RWPE1 (cell line): ENCODE measurements around the gene TPBGL.
"Not testable (repeated sequence)": the region's sequence is repeated elsewhere in the genome, so short reads cannot be mapped to it uniquely, and the experiment has no call there.

Experiments used
- CTCF ChIA-PET: fragments of 350-600 bp; sonication (Branson Sonifier 250); formaldehyde crosslinking; extraction: SDS; loops from one replicate; lab custom pipeline; 2021; lab: Yijun Ruan, JAX
- POLR2A ChIA-PET: fragments of 400-600 bp; formaldehyde crosslinking; extraction: SDS; loops from one replicate; lab custom pipeline; 2020; ENCODE audit warnings: antibody characterized with exemption; ENCODE audit not compliant: low non-redundant PET; lab: Yijun Ruan, JAX
- DNase-seq: peaks from one replicate; pipeline ENCODE4 v3.0.0; 2012; ENCODE audit warnings: low spot score
- H3K27ac ChIP-seq: fragments of 450-650 bp; 2 replicates; pipeline ENCODE4 v1.5.1; 2017
- TF ChIP-seq, protein P1 (sequence below): fragments of 450-650 bp; conservative IDR thresholded peaks from 2 replicates; pipeline ENCODE4 v1.5.1; 2017; ENCODE audit warnings: low read depth, mild to moderate bottlenecking

Gene TPBGL

DNA sequence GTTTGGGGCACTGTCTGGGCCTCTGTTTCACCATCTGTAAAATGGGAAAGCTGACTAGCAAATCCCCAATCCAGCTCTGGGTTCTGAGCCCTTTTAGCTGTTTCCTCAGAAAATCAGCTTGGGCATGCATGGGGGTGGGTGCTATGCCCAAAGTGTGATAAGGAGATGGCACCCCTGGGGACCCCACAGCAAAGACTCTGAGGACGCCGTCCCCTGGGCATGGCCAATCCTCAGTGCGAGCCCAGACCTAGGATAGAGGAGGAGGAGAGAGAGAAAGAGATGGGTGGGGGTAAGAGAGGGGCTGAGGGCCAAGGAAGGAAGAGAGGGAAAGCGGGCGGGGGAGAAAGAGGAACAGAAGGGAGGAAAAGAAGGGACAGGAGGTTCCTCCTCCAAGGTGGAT, 31.8 kb downstream of the TPBGL start:
- no peak for DNase-seq
- POLR2A ChIA-PET: no interaction called here
- no peak overlapping the region for H3K27ac ChIP-seq
- TF ChIP-seq, protein P1, sequence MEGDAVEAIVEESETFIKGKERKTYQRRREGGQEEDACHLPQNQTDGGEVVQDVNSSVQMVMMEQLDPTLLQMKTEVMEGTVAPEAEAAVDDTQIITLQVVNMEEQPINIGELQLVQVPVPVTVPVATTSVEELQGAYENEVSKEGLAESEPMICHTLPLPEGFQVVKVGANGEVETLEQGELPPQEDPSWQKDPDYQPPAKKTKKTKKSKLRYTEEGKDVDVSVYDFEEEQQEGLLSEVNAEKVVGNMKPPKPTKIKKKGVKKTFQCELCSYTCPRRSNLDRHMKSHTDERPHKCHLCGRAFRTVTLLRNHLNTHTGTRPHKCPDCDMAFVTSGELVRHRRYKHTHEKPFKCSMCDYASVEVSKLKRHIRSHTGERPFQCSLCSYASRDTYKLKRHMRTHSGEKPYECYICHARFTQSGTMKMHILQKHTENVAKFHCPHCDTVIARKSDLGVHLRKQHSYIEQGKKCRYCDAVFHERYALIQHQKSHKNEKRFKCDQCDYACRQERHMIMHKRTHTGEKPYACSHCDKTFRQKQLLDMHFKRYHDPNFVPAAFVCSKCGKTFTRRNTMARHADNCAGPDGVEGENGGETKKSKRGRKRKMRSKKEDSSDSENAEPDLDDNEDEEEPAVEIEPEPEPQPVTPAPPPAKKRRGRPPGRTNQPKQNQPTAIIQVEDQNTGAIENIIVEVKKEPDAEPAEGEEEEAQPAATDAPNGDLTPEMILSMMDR: no peak
- CTCF ChIA-PET: interaction anchor here (1.3 kb wide), 1 partner anchor 8 kb away, joined by 6 read pairs; no protein-coding TSS in a partner anchor

DNA sequence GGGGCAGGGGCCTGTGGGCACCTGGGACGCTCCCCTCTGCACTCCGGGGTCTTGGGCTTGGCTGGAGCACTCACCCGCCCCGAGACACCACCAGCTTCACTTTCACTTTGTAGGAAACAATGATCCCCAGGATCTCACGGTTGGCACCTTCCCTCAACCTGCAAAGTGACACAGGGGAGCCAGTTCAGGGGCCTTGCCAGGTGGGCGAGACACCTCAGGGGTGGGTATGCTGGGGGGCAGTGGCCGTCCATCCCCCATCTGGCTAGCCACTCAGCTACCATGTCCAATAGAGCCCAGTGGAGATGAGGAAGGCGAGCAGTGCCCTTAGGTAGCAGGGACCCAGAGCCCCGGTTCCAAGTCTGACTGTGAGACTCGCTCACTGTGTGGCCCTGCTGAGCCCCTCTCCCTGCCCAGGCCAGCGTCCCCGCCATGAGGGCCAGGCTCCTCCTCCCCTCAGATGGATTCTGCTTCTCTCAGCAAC, 32.3 kb downstream of the TPBGL start:
- ChIA-PET CTCF (interaction anchor here (0.6 to 1.0 kb wide), 2 partner anchors 258 to 343 kb away, joined by 3 to 4 read pairs; no protein-coding TSS in a partner anchor), POLR2A (no interaction called here)
- no peak overlapping the region for H3K27ac ChIP-seq
- no peak for DNase-seq
- TF ChIP-seq, protein P1: no peak

DNA sequence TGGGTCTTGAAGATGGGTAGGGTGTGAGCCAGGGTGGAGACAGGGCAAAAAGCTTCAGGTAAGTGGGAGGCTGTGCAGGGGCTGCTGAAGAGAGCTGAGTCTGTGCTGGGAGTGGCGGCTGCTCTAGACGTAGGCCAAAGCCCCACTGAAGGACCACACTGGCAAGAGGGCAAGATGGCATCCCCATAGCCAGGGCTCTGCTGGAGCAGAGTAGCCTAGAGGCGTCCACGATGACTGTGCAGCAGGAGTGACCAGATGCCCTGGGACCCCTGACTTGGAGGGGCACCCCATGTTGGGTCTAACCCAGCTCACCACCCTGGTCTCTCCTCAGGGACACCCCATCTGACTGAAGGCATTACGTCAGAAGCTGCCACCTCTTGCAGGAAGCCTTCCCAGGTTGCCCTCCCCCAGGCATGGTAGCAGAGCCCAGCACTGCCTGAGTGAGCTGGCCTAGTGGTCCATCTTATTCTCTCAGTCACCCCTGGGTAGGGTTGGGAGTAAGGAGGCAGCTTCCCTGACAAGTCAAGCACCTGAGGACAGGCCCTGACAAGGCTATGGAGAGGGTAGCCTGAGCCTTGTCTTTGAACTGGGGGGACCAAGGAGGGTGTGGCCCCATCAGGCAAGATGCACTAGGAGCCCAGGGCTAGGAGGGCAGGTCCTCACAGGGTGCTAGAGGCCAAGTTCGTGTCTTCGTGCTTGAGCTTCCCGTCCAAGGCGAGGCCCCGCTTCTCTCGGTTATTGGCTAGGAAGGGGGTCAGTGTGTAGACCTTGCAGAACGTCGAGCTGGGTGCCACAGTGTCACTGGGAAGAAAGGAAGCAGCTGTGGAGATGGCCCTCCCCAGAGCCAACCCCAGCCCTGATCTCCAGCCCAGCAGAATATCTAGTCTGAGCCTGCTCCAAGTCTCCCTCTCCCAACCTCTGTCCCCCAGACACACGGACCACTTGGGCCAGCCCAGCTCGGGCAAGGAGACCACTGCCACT, 33.1 kb downstream of the TPBGL start:
- TF ChIP-seq, protein P1: no peak
- DNase-seq: no peak
- ChIA-PET CTCF (interaction anchor here (0.6 to 1.6 kb wide), 3 partner anchors 111 to 344 kb away, joined by 3 to 4 read pairs (median 3); no protein-coding TSS in a partner anchor), POLR2A (interaction anchor here (0.6 kb wide), 1 partner anchor 1101 kb away, joined by 5 read pairs; no protein-coding TSS in a partner anchor)
- H3K27ac ChIP-seq: no peak overlapping the region

DNA sequence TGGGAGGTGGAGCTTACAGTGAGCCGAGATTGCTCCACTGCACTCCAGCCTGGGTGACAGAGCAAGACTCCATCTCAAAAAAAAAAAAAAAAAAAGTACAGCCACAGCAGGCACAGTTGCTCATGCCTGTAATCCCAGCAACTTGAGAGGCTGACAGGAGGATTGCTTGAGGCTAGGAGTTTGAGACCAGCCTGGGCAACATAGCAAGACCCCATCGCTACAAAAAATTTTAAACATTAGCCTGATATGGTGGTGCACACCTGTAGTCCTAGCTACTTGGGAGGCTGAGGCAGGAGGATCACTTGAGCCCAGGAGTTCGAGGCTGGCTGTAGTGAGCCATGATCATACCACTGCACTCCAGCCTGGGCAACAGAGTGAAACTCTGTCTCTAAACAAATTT, 34.1 kb downstream of the TPBGL start:
- not testable (repeated sequence) for H3K27ac ChIP-seq, DNase-seq
- ChIA-PET CTCF (interaction anchor here (1.6 kb wide), 1 partner anchor 110 kb away, joined by 3 read pairs; no protein-coding TSS in a partner anchor), POLR2A (interaction anchor here (0.6 kb wide), 1 partner anchor 1102 kb away, joined by 5 read pairs; no protein-coding TSS in a partner anchor)

DNA sequence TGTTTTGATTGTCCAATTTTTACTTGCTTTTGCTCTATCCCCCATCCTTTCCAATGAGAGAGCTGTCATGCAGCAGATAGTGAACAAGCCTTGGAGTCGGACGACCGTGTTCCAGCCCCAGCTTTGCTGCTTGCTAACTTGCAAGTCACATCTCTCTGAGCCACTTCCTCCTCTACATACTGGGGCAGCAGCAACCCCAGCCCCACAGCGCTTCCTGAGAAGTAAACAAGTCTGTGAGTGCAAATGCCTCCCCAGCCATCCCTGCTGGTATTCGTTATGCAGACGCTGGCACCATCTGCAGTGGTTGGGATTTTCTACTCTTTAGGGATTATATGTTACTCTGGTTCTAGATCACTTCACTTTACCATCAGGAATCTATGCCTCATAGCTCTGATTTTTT, 35.0 kb downstream of the TPBGL start:
- CTCF ChIA-PET: no interaction called here

DNA sequence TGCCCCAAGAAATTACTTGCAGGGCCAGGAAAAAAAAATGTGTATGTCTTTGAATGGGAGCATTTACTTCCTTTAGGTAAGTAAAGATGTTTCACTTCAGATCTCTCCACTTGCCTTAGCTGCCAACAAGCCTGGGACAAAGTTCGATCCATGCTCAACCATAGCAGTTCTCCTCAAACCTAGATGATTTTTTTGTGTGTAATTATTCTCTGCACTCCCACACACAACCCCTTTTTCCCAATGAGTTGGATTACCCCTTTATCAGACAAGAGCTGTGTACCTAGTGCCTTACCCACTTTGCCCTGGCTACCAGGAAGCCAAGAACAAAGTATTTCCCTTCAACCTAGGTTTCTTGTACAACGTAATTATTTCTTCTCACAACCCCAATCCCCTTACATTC, 35.6 kb downstream of the TPBGL start:
- H3K27ac ChIP-seq: no peak overlapping the region
- DNase-seq: no peak
- CTCF ChIA-PET: no interaction called here
- POLR2A ChIA-PET: no interaction called here
- TF ChIP-seq, protein P1: no peak

More for the DNA sequence above, 35.0 kb downstream of the TPBGL start:
- TF ChIP-seq, protein P1: no peak
- no peak overlapping the region for H3K27ac ChIP-seq
- DNase-seq: no peak
- POLR2A ChIA-PET: no interaction called here
